ENCODE data around the gene ITGAX. TPM values are rescaled to one million over a fixed set of nuclear protein-coding genes. Genes with fewer than 3 reads are reported as not detected.
"Not testable (repeated sequence)": the region's sequence is repeated elsewhere in the genome, so short reads cannot be mapped to it uniquely, and the experiment has no call there.

Gene ITGAX
- total RNA-seq, 1 experiment from 2014 or later: not detected

GRCh38 chr16:31404353-31405064 lies 49.5 kb downstream of the ITGAX start:
- DNase-seq (ENCODE audit: extremely low read depth, low read depth): peak; percentile 78

- DNase-seq (ENCODE audit: extremely low read depth, low read depth): no peak
These were observed 52.4 kb downstream of the ITGAX start for GRCh38 chr16:31407406-31407805.

- DNase-seq (ENCODE audit: extremely low read depth, low read depth): no peak
These were observed 54.5 kb downstream of the ITGAX start for GRCh38 chr16:31409433-31409832.

- DNase-seq (ENCODE audit: extremely low read depth, low read depth): no peak
These were observed 55.1 kb downstream of the ITGAX start for GRCh38 chr16:31410082-31410481.

GRCh38 chr16:31411024-31411844 lies 56.3 kb downstream of the ITGAX start:
- DNase-seq (ENCODE audit: extremely low read depth, low read depth): no peak

GRCh38 chr16:31412750-31413149 lies 57.8 kb downstream of the ITGAX start:
- DNase-seq (ENCODE audit: extremely low read depth, low read depth): no peak

GRCh38 chr16:31413381-31413780 lies 58.4 kb downstream of the ITGAX start:
- DNase-seq (ENCODE audit: extremely low read depth, low read depth): no peak

GRCh38 chr16:31413943-31414342 lies 59.0 kb downstream of the ITGAX start:
- no peak for DNase-seq (ENCODE audit: extremely low read depth, low read depth)

- DNase-seq (ENCODE audit: extremely low read depth, low read depth): no peak
These were observed 59.7 kb downstream of the ITGAX start for GRCh38 chr16:31414706-31415105.

- DNase-seq (ENCODE audit: extremely low read depth, low read depth): no peak
These were observed 61.4 kb downstream of the ITGAX start for GRCh38 chr16:31416371-31416770.

- DNase-seq (ENCODE audit: extremely low read depth, low read depth): not testable (repeated sequence)
These were observed 62.1 kb downstream of the ITGAX start for GRCh38 chr16:31417036-31417435.

GRCh38 chr16:31417916-31418315 lies 62.9 kb downstream of the ITGAX start:
- DNase-seq (ENCODE audit: extremely low read depth, low read depth): no peak

GRCh38 chr16:31420037-31420436 lies 65.1 kb downstream of the ITGAX start:
- no peak for DNase-seq (ENCODE audit: extremely low read depth, low read depth)

GRCh38 chr16:31421587-31421986 lies 66.6 kb downstream of the ITGAX start:
- no peak for DNase-seq (ENCODE audit: extremely low read depth, low read depth)

- DNase-seq (ENCODE audit: extremely low read depth, low read depth): no peak
These were observed 68.3 kb downstream of the ITGAX start for GRCh38 chr16:31423241-31423640.

- DNase-seq (ENCODE audit: extremely low read depth, low read depth): no peak
These were observed 68.8 kb downstream of the ITGAX start for GRCh38 chr16:31423801-31424200.

- DNase-seq (ENCODE audit: extremely low read depth, low read depth): no peak
These were observed 72.7 kb downstream of the ITGAX start for GRCh38 chr16:31427441-31428278.

- no peak for DNase-seq (ENCODE audit: extremely low read depth, low read depth)
These were observed 73.3 kb downstream of the ITGAX start, which contains the start of gene COX6A2 for GRCh38 chr16:31428279-31428597. COX6A2 (minus strand) TSS chr16:31428360; CDS start chr16:31428325, 35 bp downstream.

GRCh38 chr16:31428638-31429247 lies 73.8 kb downstream of the ITGAX start:
- no peak for DNase-seq (ENCODE audit: extremely low read depth, low read depth)

- no peak for DNase-seq (ENCODE audit: extremely low read depth, low read depth)
These were observed 74.3 kb downstream of the ITGAX start for GRCh38 chr16:31429314-31429713.

- no peak for DNase-seq (ENCODE audit: extremely low read depth, low read depth)
These were observed 74.8 kb downstream of the ITGAX start for GRCh38 chr16:31429796-31430195.

Measured in NCI-H460 (cell line).